TTC549 (cell line): Measurements from ENCODE around the gene SCART1.
"Not testable (repeated sequence)": the region's sequence is repeated elsewhere in the genome, so short reads cannot be mapped to it uniquely, and the experiment has no call there.

Source experiments
- FAIRE-seq: peaks from 2 replicates; lab custom pipeline; 2012; peaks lifted over from hg19 to GRCh38; lab: Jason Lieb, UNC

Gene SCART1

DNA sequence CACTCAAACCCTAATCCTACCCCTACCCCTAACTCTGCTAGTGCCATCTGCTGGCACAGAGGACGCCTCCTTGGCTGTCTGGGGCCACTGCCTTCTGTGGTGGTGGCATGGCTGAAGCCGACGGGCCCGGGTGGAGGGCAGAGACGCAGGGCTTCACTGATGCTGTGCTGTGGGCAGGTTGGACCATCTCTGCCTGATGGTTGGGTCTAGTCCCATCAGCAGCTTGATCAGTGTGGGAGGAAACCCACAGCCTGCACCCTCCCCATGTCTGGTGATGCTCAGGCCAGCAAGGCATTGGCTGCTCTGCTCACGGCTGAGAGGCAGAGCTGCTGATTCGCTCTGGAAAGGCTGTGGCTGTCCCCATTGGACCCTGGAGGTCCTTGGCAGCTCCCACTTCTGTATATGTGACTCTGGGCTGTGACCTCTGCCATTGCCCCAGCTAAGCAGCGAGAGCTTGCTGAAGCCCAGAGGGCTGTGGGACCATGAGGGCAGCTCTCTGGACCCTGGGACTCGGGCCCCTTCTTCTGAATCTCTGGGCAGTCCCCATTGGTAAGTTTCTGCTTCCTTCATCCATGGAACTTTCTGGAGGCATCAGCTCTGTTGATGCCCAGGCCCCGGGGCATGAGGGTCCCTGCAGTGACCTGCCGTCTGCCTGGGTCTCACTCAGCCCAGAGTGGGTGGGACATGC, at the start of gene SCART1:
Gene SCART1, plus strand, starts transcription at position 430 of the 688 bp plus-strand sequence. Its CDS starts 53 bp downstream, at position 483.
- no peak for FAIRE-seq

GRCh38 chr10:133405272-133405671, 48.5 kb upstream of the SCART1 start:
- no peak for FAIRE-seq

DNA sequence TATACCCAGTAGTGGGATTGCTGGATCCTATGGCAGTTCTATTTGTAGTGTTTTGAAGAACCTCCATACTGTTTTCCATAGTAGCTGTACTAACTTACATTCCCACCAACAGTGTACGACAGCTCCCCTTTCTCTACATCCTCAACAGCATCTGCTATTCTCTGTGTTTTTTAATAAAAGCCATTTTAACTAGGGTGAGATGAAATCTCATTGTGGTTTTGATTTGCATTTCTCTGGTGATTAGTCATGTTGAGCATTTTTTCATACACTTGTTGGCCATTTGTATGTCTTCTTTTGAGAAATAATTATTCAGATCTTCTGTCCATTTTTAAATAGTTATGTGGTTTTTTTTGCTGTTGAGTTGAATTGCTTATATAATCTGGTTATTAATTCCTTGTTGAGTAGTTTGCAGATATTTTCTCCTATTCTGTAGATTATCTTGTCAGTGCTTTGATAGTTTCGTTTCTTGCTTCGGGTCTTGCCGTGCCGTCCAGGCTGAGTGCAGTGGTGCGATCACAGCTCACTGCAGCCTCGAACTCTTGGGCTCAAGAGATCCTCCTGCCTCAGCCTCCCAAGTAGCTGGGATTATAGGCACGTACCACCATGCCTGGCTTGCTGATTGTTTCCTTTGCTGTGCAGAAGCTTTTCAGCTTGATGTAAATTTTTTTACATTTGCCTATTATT, 47.8 kb upstream of the SCART1 start:
- FAIRE-seq, result no peak

GRCh38 chr10:133411523-133412380, 42.0 kb upstream of the SCART1 start:
- no peak for FAIRE-seq

GRCh38 chr10:133412381-133412711, 41.4 kb upstream of the SCART1 start:
- no peak for FAIRE-seq

DNA sequence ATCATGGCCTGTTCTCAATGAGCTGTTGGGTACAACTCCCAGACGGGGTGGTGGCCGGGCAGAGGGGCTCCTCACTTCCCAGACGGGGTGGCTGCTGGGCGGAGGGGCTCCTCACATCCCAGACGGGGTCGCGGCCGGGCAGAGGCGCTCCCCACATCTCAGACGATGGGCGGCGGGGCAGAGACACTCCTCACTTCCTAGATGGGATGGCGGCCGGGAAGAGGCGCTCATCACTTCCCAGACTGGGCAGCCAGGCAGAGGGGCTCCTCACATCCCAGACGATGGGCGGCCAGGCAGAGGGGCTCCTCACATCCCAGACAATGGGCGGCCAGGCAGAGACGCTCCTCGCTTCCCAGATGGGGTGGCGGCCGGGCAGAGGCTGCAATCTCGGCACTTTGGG, 39.3 kb upstream of the SCART1 start:
- FAIRE-seq, result not testable (repeated sequence)

- FAIRE-seq, result no peak
These were observed 38.0 kb upstream of the SCART1 start for GRCh38 chr10:133415752-133416151.

GRCh38 chr10:133418289-133418993, 35.3 kb upstream of the SCART1 start:
- FAIRE-seq, result no peak

GRCh38 chr10:133419211-133419950, 34.4 kb upstream of the SCART1 start:
- FAIRE-seq, result no peak

DNA sequence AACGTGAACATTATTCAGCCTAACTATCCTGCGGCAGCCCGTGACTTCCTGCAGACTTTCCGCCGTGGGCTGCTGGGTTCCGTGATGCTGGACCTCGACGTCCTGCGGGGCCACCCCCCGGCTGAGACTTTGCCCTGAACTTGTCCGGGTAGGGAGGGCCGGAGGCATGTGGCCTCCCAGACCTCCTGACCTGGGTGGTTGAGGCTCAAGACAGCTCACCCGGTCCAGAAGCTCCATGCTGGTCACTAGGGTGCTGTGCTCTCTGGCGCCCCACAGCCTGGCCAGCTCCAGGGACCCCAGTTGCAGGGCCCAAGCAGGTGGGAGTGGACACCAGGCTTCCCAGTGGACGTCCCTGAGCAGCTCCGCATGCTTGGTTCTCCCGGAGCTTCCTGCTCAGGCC, 33.7 kb upstream of the SCART1 start:
- FAIRE-seq, result no peak

DNA sequence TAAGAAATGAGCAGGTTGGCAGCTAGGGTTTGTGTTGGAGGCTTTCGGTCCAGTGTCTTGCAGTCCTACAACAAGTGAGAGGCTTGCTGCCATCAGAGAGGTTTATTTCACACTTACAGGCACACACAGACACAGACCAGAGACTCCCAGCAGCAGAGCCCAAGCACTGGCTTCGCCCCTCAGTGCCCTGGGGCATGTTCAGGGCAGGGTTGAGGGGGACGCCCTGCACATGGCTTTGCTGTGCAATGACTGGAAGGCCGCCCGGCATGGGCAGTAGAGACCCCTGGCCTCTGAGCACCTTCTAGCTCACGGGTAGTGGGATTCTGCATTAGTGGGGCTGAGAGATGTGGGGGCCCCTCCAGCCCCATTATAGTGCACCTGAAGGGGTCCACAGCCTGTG, 33.2 kb upstream of the SCART1 start:
- no peak for FAIRE-seq

- no peak for FAIRE-seq
These were observed 32.2 kb upstream of the SCART1 start for GRCh38 chr10:133421336-133422222.

- no peak for FAIRE-seq
These were observed 31.4 kb upstream of the SCART1 start for GRCh38 chr10:133422223-133422806.

- no peak for FAIRE-seq
These were observed 30.7 kb upstream of the SCART1 start for GRCh38 chr10:133422807-133423771.

DNA sequence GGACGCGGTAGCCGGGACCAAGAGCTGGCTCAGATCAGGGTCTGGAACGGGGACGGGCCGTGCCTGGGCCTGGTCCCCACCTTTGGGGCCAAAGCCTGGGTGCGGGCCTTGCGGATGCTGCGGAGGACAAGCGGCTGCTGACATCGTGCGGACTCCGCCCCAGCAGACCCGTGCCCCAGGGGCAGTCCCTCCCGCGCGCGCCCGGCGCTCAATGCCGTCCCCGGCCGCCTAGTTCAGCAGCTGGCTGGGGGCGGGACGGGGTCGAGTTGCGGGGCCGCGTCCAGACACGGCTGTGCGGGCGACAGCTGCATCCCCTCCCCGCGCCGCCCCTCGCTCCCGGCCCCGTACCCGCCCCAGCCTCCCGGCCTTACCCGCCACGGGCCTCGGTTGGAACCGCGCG, 29.6 kb upstream of the SCART1 start:
- FAIRE-seq, result not testable (repeated sequence)

GRCh38 chr10:133424601-133425000, 29.1 kb upstream of the SCART1 start, which contains the start of gene SPRN:
Gene SPRN (minus strand): TSS chr10:133424625. CDS start chr10:133423681, 944 bp downstream.
- FAIRE-seq, result not testable (repeated sequence)

DNA sequence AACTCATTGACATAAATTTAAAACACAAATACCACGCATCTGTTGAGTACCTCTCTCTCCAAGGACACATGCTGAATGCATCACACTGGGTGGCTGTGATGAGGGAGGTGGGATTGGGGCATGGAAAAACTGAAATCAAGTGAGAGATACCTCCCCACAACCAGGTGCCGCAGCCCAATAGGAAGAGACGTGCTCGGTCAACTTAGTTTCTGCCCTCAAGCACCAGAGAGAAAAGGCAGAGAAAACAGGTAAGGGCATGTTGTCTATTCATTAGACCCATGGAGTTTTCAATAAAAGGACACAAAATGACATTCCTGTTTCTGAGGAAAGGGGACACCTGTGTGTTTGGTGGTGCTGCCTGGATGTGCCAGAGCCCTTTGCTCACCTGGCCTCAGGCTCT, 24.2 kb upstream of the SCART1 start:
- not testable (repeated sequence) for FAIRE-seq

GRCh38 chr10:133431888-133432613, 21.7 kb upstream of the SCART1 start:
- FAIRE-seq, result not testable (repeated sequence)
